ENCODE data around the gene AREL1. TPM values are rescaled to one million over a fixed set of nuclear protein-coding genes. Genes with fewer than 3 reads are reported as not detected.

AREL1 gene
- total RNA-seq, 1 experiment from 2014 or later: 34.2 TPM

GRCh38 chr14:74614508-74615495, 98.1 kb downstream of the AREL1 start:
- DNase-seq: no peak
- no peak overlapping the region for H2BK120ac ChIP-seq (ENCODE audit: low read depth, low read length, poor library complexity, severe bottlenecking)
- no peaks in the 10 kb centered on the region for H3K9me3 ChIP-seq (ENCODE audit: control insufficient read depth, low read depth, low read length)
- H2AK5ac ChIP-seq (ENCODE audit: insufficient read length, low read length): no peak overlapping the region
- H3K27me3 ChIP-seq (ENCODE audit: insufficient read depth, low read length): peaks cover 20% of the 10 kb centered on the region
- H2BK20ac ChIP-seq (ENCODE audit: low read depth, low read length, poor library complexity, severe bottlenecking): no peak overlapping the region
- no peak overlapping the region for H4K91ac ChIP-seq (ENCODE audit: insufficient read length, low read depth, low read length)
- peaks cover 15% of the 10 kb centered on the region for H3K23me2 ChIP-seq (ENCODE audit: insufficient read length, low read depth, low read length, poor library complexity, severe bottlenecking)
- no peak overlapping the region for H2BK12ac ChIP-seq (ENCODE audit: insufficient read length, low read depth, low read length)
- no peaks in the 10 kb centered on the region for H4K20me1 ChIP-seq (ENCODE audit: control insufficient read depth, insufficient read depth, insufficient read length)
- no peak overlapping the region for H3K18ac ChIP-seq (ENCODE audit: insufficient read length, low read depth, low read length)
- no peak overlapping the region for H3T11ph ChIP-seq (ENCODE audit: low read length)
- peaks cover 5% of the 10 kb centered on the region in 2 experiments; a peak in 4 of 5 replicates for H3K9me3 Mint-ChIP-seq
- no CpG with 5 or more reads among the region's 8 CpGs for WGBS (ENCODE audit: extremely low coverage, insufficient read length, low lambda C conversion rate)
- no peak overlapping the region for H2BK15ac ChIP-seq (ENCODE audit: low read depth, low read length)
- no peak overlapping the region for H3K4ac ChIP-seq (ENCODE audit: low read depth, low read length)
- H3K23ac ChIP-seq (ENCODE audit: insufficient read length, low read depth, low read length): no peak overlapping the region
- no peak overlapping the region for H4K5ac ChIP-seq (ENCODE audit: insufficient read length, low read depth, low read length)
- H3K4me1 ChIP-seq (ENCODE audit: insufficient read depth, low read length): peaks cover 5% of the 10 kb centered on the region; the same call in 1 of the 2 replicates
- H3K27ac ChIP-seq (ENCODE audit: insufficient read length, low read depth, low read length): no peak overlapping the region
- no peak overlapping the region for H2BK5ac ChIP-seq (ENCODE audit: insufficient read length, low read length)
- H3K27me3 Mint-ChIP-seq (ENCODE audit: low read depth): peaks cover 61% of the 10 kb centered on the region
- H2AFZ ChIP-seq (ENCODE audit: low read length): no peak overlapping the region
- H3K14ac ChIP-seq (ENCODE audit: insufficient read depth, low read length): no peak overlapping the region
- H4K8ac ChIP-seq (replicated peaks; ENCODE audit: insufficient read length, low read depth, low read length): no peak overlapping the region
- no peaks in the 10 kb centered on the region for H3K79me1 ChIP-seq (ENCODE audit: insufficient read depth, low read depth, low read length, poor library complexity, severe bottlenecking)
- no peaks in the 10 kb centered on the region for H3K79me2 ChIP-seq (ENCODE audit: insufficient read depth, low read length)
- peaks cover 27 to 36% of the 10 kb centered on the region in 2 experiments for H3K4me1 Mint-ChIP-seq
- no peak overlapping the region; a peak in 1 of 7 replicates for H3K27ac Mint-ChIP-seq
- peak overlapping the region in 1 of 2 experiments; percentile 27; a peak in 1 of 5 replicates for H3K4me3 Mint-ChIP-seq
- H3K56ac ChIP-seq (ENCODE audit: insufficient read length, low read depth, low read length): no peak overlapping the region
- no peak overlapping the region for H3K4me2 ChIP-seq (ENCODE audit: insufficient read depth, insufficient read length, low read length)
- H3K9ac ChIP-seq (ENCODE audit: extremely low read depth, insufficient read length, low read length): no peak overlapping the region
- peaks cover 0 to 5% (median 0%) of the 10 kb centered on the region in 3 experiments; a peak in 2 of 7 replicates for H3K36me3 Mint-ChIP-seq (ENCODE audit: insufficient read depth in 1 of 3, low read depth in 3 of 3)
- TF ChIP-seq CTCF (conservative IDR thresholded peaks at IDR 0.05): no peak
